NB4 (cell line): ENCODE data around the gene GRPEL1.
A peak's percentile ranks its signal among the peaks of the same experiment; 100 is the strongest.

Source experiments
- POLR2A ChIP-seq: IDR thresholded peaks from 2 replicates; pipeline ENCODE4 v1.6.1; 2011; ENCODE audit warnings: mild to moderate bottlenecking; ENCODE audit not compliant: insufficient read length; ENCODE audit errors: extremely low read depth
- TF ChIP-seq, protein P1 (sequence below): IDR thresholded peaks from one replicate; pipeline ENCODE4 v1.5.1; 2012; ENCODE audit warnings: low read depth, low read length

- TF ChIP-seq, protein P1, sequence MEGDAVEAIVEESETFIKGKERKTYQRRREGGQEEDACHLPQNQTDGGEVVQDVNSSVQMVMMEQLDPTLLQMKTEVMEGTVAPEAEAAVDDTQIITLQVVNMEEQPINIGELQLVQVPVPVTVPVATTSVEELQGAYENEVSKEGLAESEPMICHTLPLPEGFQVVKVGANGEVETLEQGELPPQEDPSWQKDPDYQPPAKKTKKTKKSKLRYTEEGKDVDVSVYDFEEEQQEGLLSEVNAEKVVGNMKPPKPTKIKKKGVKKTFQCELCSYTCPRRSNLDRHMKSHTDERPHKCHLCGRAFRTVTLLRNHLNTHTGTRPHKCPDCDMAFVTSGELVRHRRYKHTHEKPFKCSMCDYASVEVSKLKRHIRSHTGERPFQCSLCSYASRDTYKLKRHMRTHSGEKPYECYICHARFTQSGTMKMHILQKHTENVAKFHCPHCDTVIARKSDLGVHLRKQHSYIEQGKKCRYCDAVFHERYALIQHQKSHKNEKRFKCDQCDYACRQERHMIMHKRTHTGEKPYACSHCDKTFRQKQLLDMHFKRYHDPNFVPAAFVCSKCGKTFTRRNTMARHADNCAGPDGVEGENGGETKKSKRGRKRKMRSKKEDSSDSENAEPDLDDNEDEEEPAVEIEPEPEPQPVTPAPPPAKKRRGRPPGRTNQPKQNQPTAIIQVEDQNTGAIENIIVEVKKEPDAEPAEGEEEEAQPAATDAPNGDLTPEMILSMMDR = peak; percentile 100
- TF ChIP-seq POLR2A = no peak
These were observed 3.1 kb upstream of the GRPEL1 start for GRCh38 chr4:7070729-7071511.
